Calu3 (cell line): ENCODE results near the gene SCYGR6. TPM values are rescaled to one million over a fixed set of nuclear protein-coding genes. Genes with fewer than 3 reads are reported as not detected.

Experiments used
- BruUV-seq: library from RNA; stranded (reverse); fragments of 400-500 nt; replicated peaks from 2 replicates; lab custom pipeline; 2021; lab: Mats Ljungman, UMichigan
- CTCF ChIA-PET: fragments of 300-600 bp; sonication (Branson Sonifier 250); formaldehyde crosslinking; loops from one replicate; lab custom pipeline; 2022; ENCODE audit warnings: antibody characterized with exemption; lab: Charles Lee
- DNase-seq: peaks from one replicate; pipeline ENCODE4 v3.0.0; 2022
- H3K27ac Mint-ChIP-seq: one replicate; pipeline ENCODE4 v1.8.0; 2022; ENCODE audit warnings: mixed read lengths; ENCODE audit not compliant: unreplicated experiment
- H3K27me3 Mint-ChIP-seq: one replicate; pipeline ENCODE4 v1.8.0; 2022; ENCODE audit warnings: mixed read lengths; ENCODE audit not compliant: unreplicated experiment
- H3K36me3 Mint-ChIP-seq: one replicate; pipeline ENCODE4 v1.8.0; 2022; ENCODE audit warnings: mild to moderate bottlenecking, moderate library complexity, mixed read lengths; ENCODE audit not compliant: insufficient read depth, unreplicated experiment
- H3K4me1 Mint-ChIP-seq: one replicate; pipeline ENCODE4 v1.8.0; 2022; ENCODE audit warnings: mild to moderate bottlenecking, low read depth, mixed read lengths; ENCODE audit not compliant: unreplicated experiment
- H3K4me3 Mint-ChIP-seq: one replicate; pipeline ENCODE4 v1.8.0; 2022; ENCODE audit warnings: mild to moderate bottlenecking, low read depth, moderate library complexity, mixed read lengths; ENCODE audit not compliant: unreplicated experiment
- H3K9me3 Mint-ChIP-seq: one replicate; pipeline ENCODE4 v1.8.0; 2022; ENCODE audit warnings: low read depth, mixed read lengths; ENCODE audit not compliant: unreplicated experiment
- intact Hi-C: fragments of 100-400 bp; cut with micrococcal nuclease; formaldehyde crosslinking; loops from one replicate; pipeline ENCODE4 v1.10.0; 2022; ENCODE audit not compliant: unreplicated experiment
- total RNA-seq: library from RNA; stranded (reverse); gene quantifications from 2 replicates; pipeline ENCODE4 v1.2.3, GENCODE V29; 2022
- TF ChIP-seq, protein P1 (sequence below): fragments of 200-600 bp; IDR thresholded peaks from one replicate; pipeline ENCODE4 v1.8.0; 2022; ENCODE audit warnings: antibody characterized with exemption; ENCODE audit not compliant: unreplicated experiment

Gene SCYGR6
- total RNA-seq, 1 experiment from 2014 or later, result not detected

DNA sequence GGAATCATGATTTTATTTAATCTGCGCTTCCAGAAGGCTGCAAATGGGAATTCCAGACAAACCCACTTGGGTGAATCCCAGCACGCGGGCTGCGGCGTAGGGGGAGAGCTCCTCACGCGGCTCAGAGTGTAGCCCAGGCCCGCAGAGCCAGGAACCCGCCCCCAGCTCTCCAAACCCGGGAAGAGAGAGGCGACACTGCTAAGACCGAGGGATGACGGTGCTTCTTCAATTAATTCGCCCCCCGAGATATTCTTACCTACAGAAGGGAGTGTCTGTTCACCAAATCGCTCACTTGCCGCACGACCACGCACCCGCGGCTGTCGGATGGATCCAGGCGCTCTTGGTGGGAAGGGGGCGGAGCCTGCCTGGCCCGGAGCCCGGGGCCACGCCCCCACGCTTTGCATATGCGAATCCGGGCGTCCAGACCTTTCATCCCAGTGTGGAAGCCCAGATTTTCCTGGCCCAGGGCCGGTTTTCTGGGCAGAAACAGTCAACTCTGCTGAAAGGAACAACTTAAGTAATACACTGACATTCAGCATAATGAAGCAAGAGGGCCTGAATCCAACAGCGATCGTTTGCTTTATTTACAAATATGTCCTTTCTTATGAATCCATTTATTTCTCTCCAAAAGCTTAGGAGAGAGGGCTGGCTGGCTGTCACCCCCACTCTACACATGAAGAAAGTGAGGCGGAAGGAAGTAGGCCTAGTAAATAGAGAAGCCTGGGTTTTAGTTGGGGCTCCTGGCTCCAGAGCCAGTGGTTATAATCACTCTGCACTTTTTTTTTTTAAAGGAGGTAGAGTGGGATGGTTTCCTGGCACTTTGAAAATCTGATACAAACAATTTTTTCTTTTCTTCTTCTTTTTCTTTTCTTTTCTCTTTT is 6.6 kb downstream of the SCYGR6 start, which contains the start of gene SLC19A3:
Gene SLC19A3 (minus strand): TSS at position 342 of the 881 bp plus-strand sequence. CDS start 15,710 bp downstream, outside the sequence.
- intact Hi-C loops, result loop anchor here (5.0 kb wide), 3 partner anchors 61 to 164 kb away; no protein-coding TSS in a partner anchor
- Mint-ChIP-seq H3K9me3 (no peaks in the 10 kb centered on the region), H3K27me3 (no peaks in the 10 kb centered on the region), H3K4me1 (peaks cover 52% of the 10 kb centered on the region), H3K36me3 (peaks cover 50% of the 10 kb centered on the region), H3K4me3 (peak within 1 kb of the TSS; percentile 75), H3K27ac (peak within 1 kb of the TSS; percentile 63)
- TSS peak; percentile 87 for BruUV-seq
- TF ChIP-seq, protein P1, sequence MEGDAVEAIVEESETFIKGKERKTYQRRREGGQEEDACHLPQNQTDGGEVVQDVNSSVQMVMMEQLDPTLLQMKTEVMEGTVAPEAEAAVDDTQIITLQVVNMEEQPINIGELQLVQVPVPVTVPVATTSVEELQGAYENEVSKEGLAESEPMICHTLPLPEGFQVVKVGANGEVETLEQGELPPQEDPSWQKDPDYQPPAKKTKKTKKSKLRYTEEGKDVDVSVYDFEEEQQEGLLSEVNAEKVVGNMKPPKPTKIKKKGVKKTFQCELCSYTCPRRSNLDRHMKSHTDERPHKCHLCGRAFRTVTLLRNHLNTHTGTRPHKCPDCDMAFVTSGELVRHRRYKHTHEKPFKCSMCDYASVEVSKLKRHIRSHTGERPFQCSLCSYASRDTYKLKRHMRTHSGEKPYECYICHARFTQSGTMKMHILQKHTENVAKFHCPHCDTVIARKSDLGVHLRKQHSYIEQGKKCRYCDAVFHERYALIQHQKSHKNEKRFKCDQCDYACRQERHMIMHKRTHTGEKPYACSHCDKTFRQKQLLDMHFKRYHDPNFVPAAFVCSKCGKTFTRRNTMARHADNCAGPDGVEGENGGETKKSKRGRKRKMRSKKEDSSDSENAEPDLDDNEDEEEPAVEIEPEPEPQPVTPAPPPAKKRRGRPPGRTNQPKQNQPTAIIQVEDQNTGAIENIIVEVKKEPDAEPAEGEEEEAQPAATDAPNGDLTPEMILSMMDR, result no peak
- peak; percentile 95 for DNase-seq
- CTCF ChIA-PET, result interaction anchor here (0.6 to 1.2 kb wide), 5 partner anchors 12 to 352 kb away, joined by 3 to 4 read pairs (median 3); no protein-coding TSS in a partner anchor

DNA sequence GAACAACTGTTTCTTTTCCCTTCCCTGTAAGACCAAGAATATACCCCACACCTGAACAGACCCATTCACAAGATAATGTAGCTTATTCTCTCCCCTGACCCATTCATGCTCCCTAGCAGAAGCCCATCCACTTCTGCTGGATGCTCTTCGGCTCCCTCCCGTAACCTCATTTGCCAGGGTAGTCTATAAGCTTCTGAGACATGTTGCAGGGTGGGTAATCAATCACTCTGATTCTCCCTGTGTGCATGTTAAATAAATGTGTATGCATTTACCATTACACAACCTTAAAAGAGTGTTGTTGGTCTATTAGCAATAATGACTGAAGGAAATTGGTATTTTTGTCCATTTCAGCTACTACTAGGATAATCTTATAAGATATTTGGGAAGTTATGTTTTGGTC is 8.1 kb downstream of the SCYGR6 start:
- no TSS peak for BruUV-seq
- intact Hi-C loops, result loop anchor here (1.0 to 5.0 kb wide), 4 partner anchors 46 to 166 kb away; no protein-coding TSS in a partner anchor
- Mint-ChIP-seq H3K4me1 (peaks cover 48% of the 10 kb centered on the region), H3K9me3 (no peaks in the 10 kb centered on the region), H3K27me3 (no peaks in the 10 kb centered on the region), H3K36me3 (peaks cover 60% of the 10 kb centered on the region), H3K27ac (peak overlapping the region; percentile 77), H3K4me3 (peak overlapping the region; percentile 75)
- CTCF ChIA-PET, result interaction anchor here (0.6 to 1.2 kb wide), 8 partner anchors 18 to 156 kb away, joined by 3 to 11 read pairs (median 4); no protein-coding TSS in a partner anchor
- TF ChIP-seq, protein P1, result no peak
- peak; percentile 18 for DNase-seq

DNA sequence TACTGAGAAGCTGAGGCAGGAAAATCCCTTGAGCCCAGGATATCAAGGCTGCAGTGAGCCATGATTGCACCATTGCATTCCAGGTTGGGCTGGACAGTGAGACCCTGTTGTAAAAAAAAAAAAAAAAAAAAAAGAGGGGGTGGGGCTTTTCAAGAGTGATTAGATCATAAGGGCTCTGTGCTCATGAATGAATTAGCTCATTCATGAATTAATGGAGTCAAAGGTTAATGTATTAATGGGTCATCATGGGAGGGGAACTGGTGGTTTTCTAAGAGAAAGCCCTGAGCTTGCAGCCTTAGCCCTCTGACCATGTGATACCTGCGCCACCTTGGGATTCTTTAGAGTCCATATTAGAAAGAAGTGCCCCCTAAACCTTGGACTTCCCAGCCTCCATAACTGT is 11.3 kb downstream of the SCYGR6 start:
- BruUV-seq, result no TSS peak
- CTCF ChIA-PET, result interaction anchor here (0.7 to 1.9 kb wide), 8 partner anchors 8 to 262 kb away, joined by 3 to 8 read pairs (median 4); no protein-coding TSS in a partner anchor
- Mint-ChIP-seq H3K4me1 (peaks cover 34% of the 10 kb centered on the region), H3K9me3 (no peaks in the 10 kb centered on the region), H3K36me3 (peaks cover 62% of the 10 kb centered on the region), H3K4me3 (peak overlapping the region; percentile 75), H3K27ac (peak overlapping the region; percentile 80), H3K27me3 (no peaks in the 10 kb centered on the region)
- peak; percentile 24 for DNase-seq
- TF ChIP-seq, protein P1, result no peak
- intact Hi-C loops, result no loop called here

DNA sequence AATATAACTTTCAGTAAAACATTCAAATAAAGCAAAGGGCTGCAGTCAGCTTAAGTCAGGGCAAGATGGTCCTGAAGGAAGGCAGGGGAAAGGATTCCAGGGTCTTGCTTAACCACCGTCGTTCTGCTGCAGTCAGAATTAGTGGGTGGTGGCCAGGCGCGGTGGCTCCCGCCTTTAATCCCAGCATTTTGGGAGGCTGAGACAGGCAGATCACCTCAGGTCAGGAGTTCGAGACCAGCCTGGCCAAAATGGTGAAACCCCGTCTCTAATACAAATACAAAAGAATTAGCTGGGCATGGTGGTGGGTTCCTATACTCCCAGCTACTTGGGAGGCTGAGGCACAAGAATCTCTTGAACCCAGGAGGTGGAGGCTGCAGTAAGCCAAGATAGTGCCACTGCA is 13.6 kb downstream of the SCYGR6 start:
- BruUV-seq, result no TSS peak
- no peaks in the 10 kb centered on the region for H3K27me3 Mint-ChIP-seq
- H3K36me3 Mint-ChIP-seq, result peaks cover 54% of the 10 kb centered on the region
- peaks cover 43% of the 10 kb centered on the region for H3K4me1 Mint-ChIP-seq
- H3K4me3 Mint-ChIP-seq, result no peak overlapping the region
- TF ChIP-seq, protein P1, result no peak
- no peak for DNase-seq
- H3K27ac Mint-ChIP-seq, result no peak overlapping the region
- CTCF ChIA-PET, result no interaction called here
- intact Hi-C loops, result no loop called here
- H3K9me3 Mint-ChIP-seq, result no peaks in the 10 kb centered on the region
